B cell (primary cell): Measurements from ENCODE around the gene HOXB3.

ENCODE experiments used
- CTCF ChIP-seq: fragments of 200-600 bp; IDR thresholded peaks from one replicate; pipeline ENCODE4 v1.8.0; 2022; ENCODE audit warnings: antibody characterized with exemption, mild to moderate bottlenecking
- EZH2 ChIP-seq: IDR thresholded peaks from 2 replicates; pipeline ENCODE4 v1.6.1; 2012; ENCODE audit warnings: borderline replicate concordance, low read depth, mild to moderate bottlenecking, moderate library complexity, low read length; ENCODE audit not compliant: insufficient read depth, poor library complexity, severe bottlenecking

GRCh38 chr17:48609759-48610281 is 19.8 kb upstream of the HOXB3 start:
- TF ChIP-seq CTCF, result no peak
- TF ChIP-seq EZH2, result no peak
